T-cell (primary cell): ENCODE measurements around the gene NAA11. TPM values are rescaled to one million over a fixed set of nuclear protein-coding genes. Genes with fewer than 3 reads are reported as not detected.

Experiments
- ATAC-seq, 4 experiments: fragments of 200-7000 bp in 3 of 4; fragments of 150-1000 bp in 1 of 4; cut with Tn5 transposase; replicated peaks in 1 of 4; 1 replicate in 3 of 4; 2 replicates in 1 of 4; pipeline ENCODE4 v1.10.0; 2021; ENCODE audit warnings: moderate library complexity in 3 of 4, mild to moderate bottlenecking in 2 of 4, moderate number of reproducible peaks in 1 of 4
- CTCF ChIA-PET, 2 donors: fragments of 300-600 bp; sonication (Branson Sonifier 250); formaldehyde crosslinking; loops; one replicate each; lab custom pipeline; 2022; ENCODE audit warnings: antibody characterized with exemption in 2 of 2; lab: Charles Lee
- POLR2A ChIA-PET, 2 donors: fragments of 300-600 bp; sonication (Branson Sonifier 250); formaldehyde crosslinking; loops; one replicate each; lab custom pipeline; 2022; ENCODE audit warnings: antibody characterized with exemption in 2 of 2; lab: Charles Lee
- DNase-seq, 35 experiments: peaks; one replicate each; pipeline versions ENCODE4 v3.0.0 to v3.0.0-alpha.2; 2013 to 2023
- H3K27ac ChIP-seq: one replicate; pipeline ENCODE4 v1.5.1; 2013; ENCODE audit warnings: low read length
- H3K27me3 ChIP-seq, 2 experiments: replicated peaks in 1 of 2; 1 replicate in 1 of 2; 2 replicates in 1 of 2; pipeline versions ENCODE4 v1.6.1 to v1.7.0; 2013; ENCODE audit warnings: low read length in 1 of 2, mixed read lengths in 1 of 2; ENCODE audit not compliant: control insufficient read depth in 2 of 2, insufficient read depth in 2 of 2; ENCODE audit errors: extremely low read depth in 1 of 2
- H3K36me3 ChIP-seq, 2 donors: 1 replicate in 1 of 2; 2 replicates in 1 of 2; pipeline versions ENCODE4 v1.6.1 to v1.7.0; 2013; ENCODE audit warnings: low read length in 1 of 2; ENCODE audit not compliant: control insufficient read depth in 2 of 2, insufficient read depth in 1 of 2; ENCODE audit errors: extremely low read depth in 1 of 2
- H3K4me1 ChIP-seq, 2 experiments: 1 replicate in 1 of 2; 2 replicates in 1 of 2; pipeline versions ENCODE4 v1.6.1 to v1.7.0; 2013; ENCODE audit warnings: low read length in 2 of 2, mixed read lengths in 1 of 2; ENCODE audit not compliant: insufficient read depth in 2 of 2, control insufficient read depth in 1 of 2; ENCODE audit errors: extremely low read depth in 1 of 2
- H3K4me3 ChIP-seq, 2 donors: 1 replicate in 1 of 2; 2 replicates in 1 of 2; pipeline versions ENCODE4 v1.5.1 to v1.7.0; 2013; ENCODE audit warnings: mild to moderate bottlenecking in 2 of 2, low read length in 1 of 2, moderate library complexity in 1 of 2; ENCODE audit not compliant: control insufficient read depth in 1 of 2; ENCODE audit errors: extremely low read depth in 1 of 2
- H3K9me3 ChIP-seq: 2 replicates; pipeline ENCODE4 v1.7.0; 2013
- H3K27ac Mint-ChIP-seq, 2 donors: one replicate each; pipeline ENCODE4 v1.8.0; 2020 to 2021; ENCODE audit warnings: mild to moderate bottlenecking in 2 of 2, mixed read lengths in 2 of 2
- H3K27me3 Mint-ChIP-seq, 2 donors: one replicate each; pipeline ENCODE4 v1.8.0; 2021 to 2022; ENCODE audit warnings: mixed read lengths in 2 of 2
- H3K36me3 Mint-ChIP-seq: one replicate; pipeline ENCODE4 v1.8.0; 2021; ENCODE audit warnings: mixed read lengths
- H3K4me1 Mint-ChIP-seq, 3 donors: one replicate each; pipeline ENCODE4 v1.8.0; 2020 to 2022; ENCODE audit warnings: mixed read lengths in 3 of 3, mild to moderate bottlenecking in 1 of 3
- H3K4me3 Mint-ChIP-seq, 3 donors: one replicate each; pipeline ENCODE4 v1.8.0; 2020 to 2022; ENCODE audit warnings: mild to moderate bottlenecking in 3 of 3, mixed read lengths in 3 of 3, moderate library complexity in 3 of 3
- H3K9me3 Mint-ChIP-seq, 3 donors: one replicate each; pipeline ENCODE4 v1.8.0; 2020 to 2022; ENCODE audit warnings: mixed read lengths in 3 of 3
- WGBS: methylation state at CpG from one replicate; pipeline ENCODE4 v1.1.5; 2013; ENCODE audit warnings: missing lambda C conversion rate; ENCODE audit not compliant: insufficient coverage; 5-methylcytosine and 5-hydroxymethylcytosine counted together
- total RNA-seq, 35 experiments: library from RNA in 6 of 35; stranded (reverse) in 6 of 35; fragments of 120-200 nt in 1 of 35; gene quantifications; one replicate each; pipeline versions ENCODE4 v1.2.1 to v1.2.4 and lab custom pipeline; 2013 to 2026

The NAA11 gene
- total RNA-seq = not detected
- not detected for total RNA-seq (2013)
- 0 reads per million in 29 experiments for total RNA-seq (lab: John Stamatoyannopoulos, UW)

DNA sequence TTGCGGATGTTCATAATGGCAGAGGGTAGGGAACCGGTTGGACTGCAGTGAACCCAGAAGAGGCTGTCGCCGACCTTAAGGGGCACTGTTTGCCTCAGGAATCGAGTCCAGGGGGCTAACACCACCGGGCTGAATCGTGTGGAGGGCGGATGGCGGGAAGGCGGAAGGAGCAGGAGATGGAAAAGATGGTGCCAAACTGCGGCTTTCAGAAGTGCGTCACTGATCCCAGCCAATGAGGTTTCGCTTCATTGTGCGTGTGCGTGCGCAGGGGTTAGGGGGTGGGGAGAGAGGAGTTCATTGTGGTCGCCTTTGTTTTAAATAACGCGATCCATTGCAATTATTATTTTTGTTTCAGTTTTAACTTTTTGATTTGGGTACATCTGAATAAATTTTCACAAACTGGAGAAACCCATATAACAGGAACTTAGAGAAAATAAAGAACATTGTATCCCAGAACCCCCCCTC lies at the start of gene NAA11:
Gene NAA11 (minus strand): TSS at position 198 of the 465 bp plus-strand sequence. CDS start 184 bp downstream, at position 14.
- ATAC-seq (no peak), DNase-seq (no peak)
- H3K36me3 Mint-ChIP-seq = no peaks in the 10 kb centered on the region
- H3K9me3 Mint-ChIP-seq = peaks cover 0 to 5% (median 0%) of the 10 kb centered on the region in 3 donors
- Histone ChIP-seq H3K4me3 (no peak within 1 kb of the TSS), H3K27me3 (no peaks in the 10 kb centered on the region), H3K27ac (no peak within 1 kb of the TSS), H3K36me3 (no peaks in the 10 kb centered on the region), H3K9me3 (no peaks in the 10 kb centered on the region), H3K4me1 (no peaks in the 10 kb centered on the region)
- CTCF ChIA-PET = no interaction called here
- no peaks in the 10 kb centered on the region for H3K4me1 Mint-ChIP-seq
- no peaks in the 10 kb centered on the region for H3K27me3 Mint-ChIP-seq
- WGBS = 96% methylated on average over 15 of the region's 19 CpGs
- no peak within 1 kb of the TSS for H3K4me3 Mint-ChIP-seq
- H3K27ac Mint-ChIP-seq = no peak within 1 kb of the TSS
- POLR2A ChIA-PET = no interaction called here

GRCh38 chr4:79370026-79370425 lies 44.2 kb upstream of the NAA11 start:
- Histone ChIP-seq H3K27me3 (no peaks in the 10 kb centered on the region), H3K4me3 (no peak overlapping the region), H3K27ac (no peak overlapping the region), H3K9me3 (no peaks in the 10 kb centered on the region), H3K36me3 (no peaks in the 10 kb centered on the region), H3K4me1 (no peaks in the 10 kb centered on the region)
- ChIA-PET CTCF (no interaction called here), POLR2A (no interaction called here)
- ATAC-seq (no peak), DNase-seq (no peak)
- Mint-ChIP-seq H3K36me3 (no peaks in the 10 kb centered on the region), H3K4me1 (no peaks in the 10 kb centered on the region), H3K27me3 (no peaks in the 10 kb centered on the region), H3K4me3 (no peak overlapping the region), H3K9me3 (no peaks in the 10 kb centered on the region), H3K27ac (no peak overlapping the region)
- 28% methylated on average over 2 of the region's 2 CpGs for WGBS

DNA sequence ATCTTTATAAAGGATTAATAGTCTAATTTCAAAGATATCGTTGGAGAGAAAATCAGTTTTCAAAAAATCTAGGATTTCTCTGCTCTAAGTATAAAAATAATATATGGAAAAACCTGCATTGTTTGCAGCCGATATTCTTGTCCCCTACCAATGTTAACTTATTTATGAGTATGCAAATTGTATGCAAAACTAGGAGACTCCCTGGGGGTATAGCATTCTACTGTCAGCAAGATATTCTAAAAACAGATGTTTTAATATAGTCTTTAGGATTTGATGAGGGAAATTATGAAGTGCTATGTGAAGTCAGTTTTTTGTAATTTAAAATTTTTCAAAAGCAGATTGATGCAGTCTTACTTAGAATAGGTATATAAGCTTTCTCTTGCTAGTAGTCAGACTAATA lies 41.2 kb upstream of the NAA11 start:
- no peaks in the 10 kb centered on the region for H3K4me1 Mint-ChIP-seq

DNA sequence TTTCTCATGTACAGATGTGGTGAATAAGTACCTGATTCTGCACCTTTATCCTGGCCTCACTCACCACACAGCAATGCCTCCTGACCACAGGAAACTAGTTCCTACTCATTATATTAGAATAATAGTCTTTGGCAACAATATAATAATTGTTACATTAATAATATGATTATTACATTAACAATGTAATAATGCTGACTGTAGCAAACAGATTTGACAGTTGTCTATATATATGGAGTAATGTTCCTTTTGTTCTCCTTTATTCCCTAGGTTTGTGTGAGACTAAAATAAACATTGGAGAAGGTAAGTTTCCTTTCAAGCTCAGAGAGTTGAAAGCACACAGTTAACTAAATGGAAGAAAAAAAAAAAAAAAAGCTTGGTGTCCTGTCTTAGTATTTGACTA lies 40.6 kb upstream of the NAA11 start:
- H3K36me3 Mint-ChIP-seq = no peaks in the 10 kb centered on the region
- H3K27ac Mint-ChIP-seq = no peak overlapping the region
- Histone ChIP-seq H3K9me3 (no peaks in the 10 kb centered on the region), H3K4me1 (no peaks in the 10 kb centered on the region), H3K27ac (no peak overlapping the region), H3K4me3 (no peak overlapping the region), H3K27me3 (no peaks in the 10 kb centered on the region), H3K36me3 (no peaks in the 10 kb centered on the region)
- H3K9me3 Mint-ChIP-seq = no peaks in the 10 kb centered on the region
- no peak for DNase-seq
- POLR2A ChIA-PET = no interaction called here
- no peaks in the 10 kb centered on the region for H3K27me3 Mint-ChIP-seq
- no peak overlapping the region for H3K4me3 Mint-ChIP-seq
- ATAC-seq = no peak
- no peaks in the 10 kb centered on the region for H3K4me1 Mint-ChIP-seq
- CTCF ChIA-PET = interaction anchor here in 1 of 2 donors (0.6 kb wide), 1 partner anchor 109 kb away, joined by 5 read pairs; no protein-coding TSS in a partner anchor

More for the DNA sequence above, 41.2 kb upstream of the NAA11 start:
- Mint-ChIP-seq H3K4me3 (no peak overlapping the region), H3K36me3 (no peaks in the 10 kb centered on the region), H3K27ac (no peak overlapping the region), H3K27me3 (no peaks in the 10 kb centered on the region), H3K9me3 (no peaks in the 10 kb centered on the region)
- Histone ChIP-seq H3K4me1 (no peaks in the 10 kb centered on the region), H3K4me3 (no peak overlapping the region), H3K27me3 (no peaks in the 10 kb centered on the region), H3K36me3 (no peaks in the 10 kb centered on the region), H3K9me3 (no peaks in the 10 kb centered on the region), H3K27ac (no peak overlapping the region)
- no CpG with 5 or more reads among the region's 2 CpGs for WGBS
- POLR2A ChIA-PET = interaction anchor here in 1 of 2 donors (0.6 kb wide), 1 partner anchor 192 kb away, joined by 3 read pairs; no protein-coding TSS in a partner anchor
- CTCF ChIA-PET = no interaction called here
- DNase-seq (no peak), ATAC-seq (no peak)

GRCh38 chr4:79364061-79364460 lies 38.2 kb upstream of the NAA11 start:
- Mint-ChIP-seq H3K4me3 (no peak overlapping the region), H3K36me3 (no peaks in the 10 kb centered on the region), H3K9me3 (no peaks in the 10 kb centered on the region), H3K4me1 (no peaks in the 10 kb centered on the region), H3K27ac (no peak overlapping the region), H3K27me3 (no peaks in the 10 kb centered on the region)
- 92% methylated on average over 5 of the region's 6 CpGs for WGBS
- no peak overlapping the region for H3K27ac ChIP-seq
- H3K27me3 ChIP-seq = no peaks in the 10 kb centered on the region
- no peaks in the 10 kb centered on the region for H3K4me1 ChIP-seq
- H3K36me3 ChIP-seq = no peaks in the 10 kb centered on the region
- DNase-seq (no peak), ATAC-seq (no peak)
- H3K9me3 ChIP-seq = no peaks in the 10 kb centered on the region
- ChIA-PET POLR2A (no interaction called here), CTCF (no interaction called here)
- no peak overlapping the region for H3K4me3 ChIP-seq

DNA sequence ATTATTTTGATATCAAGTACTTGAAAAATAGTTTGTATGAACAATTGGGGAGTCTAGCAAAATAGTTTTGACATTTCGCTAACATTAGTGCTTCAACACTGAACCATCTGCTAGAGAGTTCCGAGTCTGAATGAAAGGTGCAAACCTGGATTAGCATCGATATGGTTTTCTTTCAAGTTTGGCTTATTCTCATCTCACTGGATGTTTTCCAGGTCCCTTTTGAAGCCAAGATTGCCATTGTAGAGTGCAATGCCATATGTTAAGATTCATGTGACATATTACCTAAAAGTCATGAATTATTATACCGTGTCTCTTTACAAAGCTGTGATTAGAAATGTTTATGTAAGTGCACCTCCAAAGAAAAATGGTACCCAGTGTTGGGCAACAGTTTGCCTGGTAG lies 36.8 kb upstream of the NAA11 start:
- no peak overlapping the region for H3K27ac Mint-ChIP-seq
- DNase-seq = no peak
- Histone ChIP-seq H3K27ac (no peak overlapping the region), H3K4me3 (no peak overlapping the region), H3K36me3 (no peaks in the 10 kb centered on the region), H3K4me1 (no peaks in the 10 kb centered on the region), H3K27me3 (no peaks in the 10 kb centered on the region), H3K9me3 (no peaks in the 10 kb centered on the region)
- POLR2A ChIA-PET = no interaction called here
- H3K4me1 Mint-ChIP-seq = no peaks in the 10 kb centered on the region
- ATAC-seq = no peak
- H3K27me3 Mint-ChIP-seq = no peaks in the 10 kb centered on the region
- H3K4me3 Mint-ChIP-seq = no peak overlapping the region
- no peaks in the 10 kb centered on the region for H3K36me3 Mint-ChIP-seq
- CTCF ChIA-PET = no interaction called here
- H3K9me3 Mint-ChIP-seq = no peaks in the 10 kb centered on the region
- 100% methylated on average over 1 of the region's 4 CpGs for WGBS

DNA sequence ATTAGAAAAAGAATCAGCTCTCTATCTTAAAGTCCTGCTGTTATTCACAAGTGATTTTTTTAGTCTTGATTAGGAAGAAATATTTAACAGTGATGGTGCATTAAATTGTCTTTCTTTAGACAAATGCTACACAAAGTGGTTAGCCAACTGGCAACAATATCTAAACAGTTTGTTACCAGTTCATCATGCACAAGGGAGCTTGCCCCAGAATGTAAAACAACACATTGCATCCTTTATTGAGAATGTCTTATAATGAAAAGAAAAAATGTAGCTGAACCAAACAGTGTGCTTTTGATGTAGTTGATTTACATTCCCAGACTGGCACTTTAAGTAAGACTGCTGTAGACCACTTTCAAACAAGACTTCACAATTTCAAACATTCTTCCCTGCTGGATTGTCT lies 34.1 kb upstream of the NAA11 start:
- Histone ChIP-seq H3K4me1 (no peaks in the 10 kb centered on the region), H3K9me3 (no peaks in the 10 kb centered on the region), H3K4me3 (no peak overlapping the region), H3K27me3 (no peaks in the 10 kb centered on the region), H3K27ac (no peak overlapping the region), H3K36me3 (no peaks in the 10 kb centered on the region)
- Mint-ChIP-seq H3K4me3 (no peak overlapping the region), H3K27me3 (no peaks in the 10 kb centered on the region), H3K36me3 (no peaks in the 10 kb centered on the region), H3K4me1 (no peaks in the 10 kb centered on the region), H3K27ac (no peak overlapping the region), H3K9me3 (no peaks in the 10 kb centered on the region)
- no peak for DNase-seq
- POLR2A ChIA-PET = no interaction called here
- ATAC-seq = no peak
- CTCF ChIA-PET = no interaction called here
